Occipital lobe (tissue), 2 donors: ENCODE results near the gene JAG2. TPM values are rescaled to one million over a fixed set of nuclear protein-coding genes. Genes with fewer than 3 reads are reported as not detected.

Source experiments
- DNase-seq: peaks from one replicate; lab custom pipeline; 2025; lab: John Stamatoyannopoulos, UW
- total RNA-seq: library from RNA; depleted of rRNA; stranded (reverse); fragments of >200 nt; gene quantifications from one replicate; pipeline ENCODE4 v1.2.3, GENCODE V29; 2014

The JAG2 gene
- total RNA-seq, 1 donor from 2014 or later = 31.7 TPM

DNA sequence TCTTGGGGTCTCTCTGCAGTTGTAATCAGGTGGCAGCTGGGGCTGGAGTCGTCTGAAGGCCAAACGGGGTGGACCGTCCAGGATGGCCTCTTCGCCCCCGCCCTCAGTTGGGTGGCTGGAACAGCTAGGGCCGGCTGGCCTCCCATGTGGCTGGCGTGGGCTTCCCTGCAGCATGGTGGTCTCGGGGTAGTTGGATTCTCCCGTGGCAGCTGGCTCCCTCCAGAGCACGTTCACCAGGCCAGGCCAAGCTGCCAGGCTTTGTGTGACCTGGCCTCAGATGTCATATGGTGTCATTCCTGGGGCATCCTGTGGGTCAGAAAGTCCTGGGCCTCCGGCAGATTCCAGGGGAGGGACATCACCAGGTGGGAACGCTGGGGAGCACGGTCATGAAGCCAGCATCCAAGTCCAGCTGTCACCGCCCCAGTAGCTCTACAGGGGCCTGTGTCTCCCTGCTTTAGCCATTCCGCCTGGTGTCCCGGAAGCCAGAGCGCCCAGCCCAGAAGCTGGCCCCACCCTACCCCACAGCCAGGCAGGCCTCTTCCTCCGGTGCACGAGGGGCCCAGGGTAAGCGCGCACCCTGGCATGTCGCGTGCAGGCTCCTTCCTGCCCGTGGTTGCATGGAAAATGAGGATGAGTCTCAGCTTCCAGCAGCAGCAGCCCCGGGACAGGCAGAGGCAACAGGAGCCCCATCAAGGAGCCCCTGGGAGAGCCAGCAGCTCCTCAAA, 13.9 kb upstream of the JAG2 start:
- no peak for DNase-seq

DNA sequence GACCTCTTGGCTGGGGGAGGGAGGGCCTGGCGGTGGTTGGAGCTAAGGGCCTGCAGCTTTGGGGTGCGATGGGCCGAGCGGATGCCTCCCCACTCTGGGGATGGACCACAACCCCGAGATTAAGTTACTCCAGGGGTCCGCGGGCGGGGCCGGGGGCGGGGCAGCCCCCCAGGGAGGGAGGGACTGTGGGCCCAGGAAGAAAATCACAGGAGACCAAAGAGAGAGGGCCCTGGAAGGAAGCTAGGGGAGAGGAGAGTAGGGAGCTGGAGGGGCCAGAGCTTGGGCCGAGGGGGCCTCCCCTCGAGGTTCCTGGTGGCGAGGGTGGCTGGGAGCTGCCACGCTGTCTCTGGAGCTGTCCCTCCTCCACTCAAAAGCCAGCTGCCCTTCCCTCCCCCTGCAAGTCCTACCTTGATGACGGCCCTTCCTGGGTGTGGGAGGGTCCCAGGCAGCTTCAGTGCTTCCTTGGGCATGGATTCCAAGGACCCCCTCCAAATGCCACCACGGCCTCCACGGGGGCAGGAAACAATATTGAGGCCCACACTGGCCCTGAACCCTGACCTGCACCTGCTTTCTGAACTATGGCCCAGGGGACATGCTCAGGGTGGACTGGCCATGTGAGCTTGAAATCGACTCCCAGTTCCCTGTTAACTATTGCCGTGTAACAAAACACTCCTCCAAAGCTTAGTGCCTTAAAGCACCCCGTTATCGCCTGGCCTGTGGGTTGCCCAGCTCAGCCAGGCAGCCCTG, 13.1 kb upstream of the JAG2 start:
- no peak for DNase-seq

GRCh38 chr14:105180592-105181548, 12.3 kb upstream of the JAG2 start, which contains the start of gene NUDT14:
NUDT14 (minus strand) TSS chr14:105181312; CDS start chr14:105181209, 103 bp downstream.
- DNase-seq = peak; percentile 36

- DNase-seq = no peak
Observed at GRCh38 chr14:105179191-105179590, 10.6 kb upstream of the JAG2 start.

DNA sequence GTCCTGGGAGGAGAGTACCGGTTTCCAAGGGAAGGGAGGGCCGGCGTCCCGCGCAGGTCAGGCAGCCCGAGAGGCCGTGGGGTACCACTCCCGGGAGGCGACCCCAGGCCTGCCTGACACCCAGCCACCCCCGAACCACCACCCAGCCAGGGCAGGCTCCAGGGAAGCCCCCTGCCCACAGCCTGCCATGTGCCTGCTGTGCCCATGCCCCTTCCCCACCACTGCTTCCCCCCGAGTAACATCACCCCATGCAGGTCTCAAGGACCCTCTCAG, 10.2 kb upstream of the JAG2 start:
- DNase-seq = no peak

- no peak for DNase-seq
Observed at GRCh38 chr14:105178069-105178867, 9.7 kb upstream of the JAG2 start.

- no peak for DNase-seq
Observed at GRCh38 chr14:105177082-105177481, 8.5 kb upstream of the JAG2 start.

- DNase-seq = no peak
Observed at GRCh38 chr14:105176513-105176912, 7.9 kb upstream of the JAG2 start.

GRCh38 chr14:105173901-105174894, 5.6 kb upstream of the JAG2 start:
- no peak for DNase-seq

DNA sequence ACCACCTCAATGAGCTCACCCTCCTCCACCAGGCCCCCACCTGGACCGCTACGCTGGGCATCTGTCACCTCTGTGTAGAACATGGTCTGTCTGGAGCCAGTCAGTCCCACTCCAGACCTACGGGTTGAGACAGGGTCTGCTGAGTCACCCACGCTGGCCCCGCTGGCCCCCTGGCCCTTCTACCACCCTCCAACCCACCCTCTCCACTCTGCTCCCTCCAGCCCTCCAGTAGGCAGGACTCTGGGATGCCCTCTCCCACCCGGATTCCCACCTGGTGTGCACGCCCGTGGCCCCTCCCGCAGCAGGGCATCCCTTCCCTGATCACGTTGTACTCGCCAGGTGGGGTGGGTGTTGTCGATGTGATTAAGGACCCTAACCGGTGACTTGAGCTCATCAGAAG, 4.6 kb upstream of the JAG2 start:
- DNase-seq = no peak

DNA sequence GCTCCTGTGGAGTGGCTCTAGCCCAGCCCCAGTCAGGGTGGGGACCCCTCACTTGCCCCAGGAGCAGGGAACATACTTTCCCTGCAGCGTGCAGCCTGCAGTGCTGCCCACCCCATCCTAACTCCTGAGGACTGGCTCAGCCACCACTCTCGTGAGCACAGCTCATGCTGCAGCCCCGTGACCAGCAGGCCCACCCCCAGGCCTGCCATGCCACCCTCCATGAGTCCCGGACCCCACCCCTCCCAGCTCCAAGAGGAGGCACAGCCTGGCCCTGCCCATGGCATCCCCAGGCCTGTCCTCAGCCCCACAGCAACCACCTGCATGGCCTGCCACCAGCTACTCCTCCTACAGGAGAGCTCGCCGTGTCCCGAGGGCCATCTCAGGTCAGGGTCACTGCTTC, 3.9 kb upstream of the JAG2 start:
- DNase-seq = no peak

DNA sequence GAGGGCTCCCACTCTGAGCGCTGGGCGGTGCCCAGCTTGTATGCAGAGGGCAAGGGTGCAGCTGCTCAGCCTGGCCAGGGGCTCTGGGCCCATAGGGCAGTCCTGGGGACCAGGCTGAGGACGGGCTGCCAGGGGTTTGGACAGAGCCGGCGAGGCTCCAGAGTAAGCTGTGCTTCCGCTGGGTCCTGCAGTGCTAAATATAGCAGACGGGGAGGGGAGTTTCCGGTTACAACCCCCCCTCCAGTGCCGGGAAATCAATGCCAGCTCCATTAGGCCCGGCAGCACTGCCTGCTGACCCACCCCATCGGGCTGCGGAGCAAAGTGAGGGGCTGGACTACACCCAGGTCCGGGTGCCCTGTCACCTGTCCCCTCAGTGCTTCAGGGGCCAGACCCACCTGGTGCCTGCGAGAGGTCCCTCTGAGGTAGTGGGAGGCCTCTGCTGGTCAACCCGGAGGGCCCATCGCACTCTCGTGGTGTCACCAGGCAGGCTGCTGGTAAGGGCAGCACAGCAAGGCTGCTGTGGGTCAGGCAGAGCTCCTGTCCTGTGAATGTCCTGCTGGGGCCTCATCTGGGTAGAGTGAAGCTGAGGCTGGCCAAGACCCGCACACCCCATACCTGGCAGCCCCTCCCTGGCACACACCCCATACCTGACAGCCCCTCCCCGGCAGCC, 2.6 kb upstream of the JAG2 start:
- no peak for DNase-seq

- no peak for DNase-seq
Observed at GRCh38 chr14:105169776-105170655, 1.4 kb upstream of the JAG2 start.

- no peak for DNase-seq
Observed at GRCh38 chr14:105168979-105169507, 467 bp upstream of the JAG2 start.

DNA sequence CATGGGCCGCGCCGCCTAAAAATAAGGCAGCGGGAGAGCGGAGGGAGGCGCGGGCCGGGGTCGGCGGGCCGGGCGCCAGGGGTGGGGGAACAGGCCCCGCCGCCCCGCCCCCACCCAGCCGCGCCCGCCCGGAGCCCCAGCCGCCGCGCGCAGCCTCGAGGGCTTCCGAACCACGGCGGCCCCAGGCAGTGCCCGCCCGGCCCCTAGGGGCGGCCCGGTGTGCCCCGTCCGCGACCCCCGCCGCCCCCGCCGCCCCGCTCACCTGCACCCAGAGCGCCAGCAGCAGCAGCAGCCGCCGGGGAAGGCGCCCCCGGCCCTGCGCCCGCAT, 519 bp downstream of the JAG2 start:
- DNase-seq = no peak

DNA sequence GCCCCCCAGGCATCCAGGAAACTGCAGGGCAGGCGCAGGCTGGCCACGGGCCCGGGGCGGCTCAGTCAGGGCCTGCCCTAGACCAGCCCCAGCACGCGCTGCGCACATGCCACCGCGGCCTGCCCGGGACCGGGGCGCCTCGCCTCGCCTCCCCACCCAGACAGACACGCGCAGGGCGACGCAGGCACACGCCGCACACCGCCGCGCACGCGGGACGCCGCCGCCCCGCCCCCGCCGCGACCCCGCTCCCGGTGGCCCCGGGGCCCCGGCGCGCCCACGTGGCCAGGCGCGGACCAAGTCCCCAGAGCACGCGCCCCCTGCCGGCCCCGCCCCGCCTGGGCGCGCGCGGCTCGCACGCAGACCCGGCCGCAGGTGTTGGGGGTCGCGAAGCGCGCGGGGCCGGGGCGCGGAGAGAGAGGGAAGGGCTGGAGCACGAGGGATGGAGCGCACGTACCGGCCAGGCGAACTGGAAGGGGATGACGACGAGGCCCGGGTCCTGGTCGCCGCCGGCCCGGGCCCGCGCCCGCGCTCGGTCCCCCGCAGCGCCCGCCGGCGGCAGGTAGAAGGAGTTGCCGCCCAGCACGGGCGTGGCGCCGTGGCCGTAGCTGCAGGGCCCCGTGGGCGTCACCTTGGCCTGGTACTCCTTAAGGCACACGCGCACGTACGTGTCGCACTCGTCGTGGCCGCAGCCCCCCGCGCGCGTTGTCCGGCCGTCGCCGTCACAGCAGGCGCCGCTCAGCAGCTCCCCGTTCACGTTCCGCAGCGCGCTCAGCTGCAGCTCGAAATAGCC, 1.1 kb downstream of the JAG2 start:
- no peak for DNase-seq

DNA sequence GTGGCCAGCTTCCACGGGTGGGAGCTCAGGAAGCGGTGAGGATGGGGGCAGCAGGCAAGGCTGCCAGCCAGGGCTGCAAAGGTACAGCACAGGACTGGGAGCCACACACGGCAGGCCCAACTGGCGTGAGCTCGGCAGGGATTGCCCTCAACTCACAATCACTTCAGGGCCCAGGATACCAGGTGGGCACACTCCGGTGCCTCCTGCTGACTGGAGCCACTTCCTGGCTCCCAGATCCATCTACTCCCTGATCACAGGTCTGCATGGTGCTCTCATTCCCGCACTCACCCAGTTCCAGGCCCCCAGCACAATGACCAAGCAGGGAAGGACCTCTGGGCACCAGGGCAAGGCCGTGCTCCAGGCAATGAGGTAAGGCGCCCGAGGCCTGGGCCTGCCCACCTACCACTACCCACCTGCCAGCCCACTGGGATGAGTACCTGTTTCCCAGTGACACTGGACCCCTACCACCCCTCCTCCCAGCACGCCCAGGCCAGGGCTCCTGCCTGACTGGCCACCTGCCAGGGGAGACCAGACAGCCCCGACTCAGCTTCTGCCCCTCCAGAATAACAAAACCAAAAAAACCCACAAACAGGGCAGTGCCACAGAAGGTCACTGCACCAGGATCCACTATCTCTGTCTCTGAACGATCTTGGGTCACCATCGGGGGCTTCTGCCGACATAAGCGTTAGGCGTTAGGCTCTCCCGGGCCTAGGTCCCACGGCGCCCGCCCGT, 1.8 kb downstream of the JAG2 start:
- no peak for DNase-seq
